HG02885 (cell line): ENCODE results near the gene CFAP46.

ENCODE experiments used
- ATAC-seq: cut with Tn5 transposase; IDR thresholded peaks from one replicate; pipeline ENCODE4 v1.9.1; 2021; ENCODE audit warnings: mild to moderate bottlenecking; ENCODE audit not compliant: unreplicated experiment, poor library complexity

CFAP46 gene

GRCh38 chr10:132980426-132981172 lies 38.2 kb upstream of the CFAP46 start:
- ATAC-seq, result no peak

- no peak for ATAC-seq
Observed at GRCh38 chr10:132979491-132980425, 37.4 kb upstream of the CFAP46 start.

- no peak for ATAC-seq
Observed at GRCh38 chr10:132978542-132978941, 36.2 kb upstream of the CFAP46 start.

- ATAC-seq, result no peak
Observed at GRCh38 chr10:132977807-132978206, 35.4 kb upstream of the CFAP46 start.

- ATAC-seq, result no peak
Observed at GRCh38 chr10:132977076-132977475, 34.7 kb upstream of the CFAP46 start.

- ATAC-seq, result no peak
Observed at GRCh38 chr10:132975831-132976682, 33.7 kb upstream of the CFAP46 start.

- no peak for ATAC-seq
Observed at GRCh38 chr10:132974886-132975830, 32.8 kb upstream of the CFAP46 start.

GRCh38 chr10:132974249-132974796 lies 32.0 kb upstream of the CFAP46 start:
- ATAC-seq, result no peak

- no peak for ATAC-seq
Observed at GRCh38 chr10:132973903-132974241, 31.5 kb upstream of the CFAP46 start.

GRCh38 chr10:132972986-132973902 lies 30.9 kb upstream of the CFAP46 start:
- ATAC-seq, result no peak

GRCh38 chr10:132972149-132972985 lies 30.0 kb upstream of the CFAP46 start:
- no peak for ATAC-seq

- ATAC-seq, result no peak
Observed at GRCh38 chr10:132971448-132972148, 29.2 kb upstream of the CFAP46 start.

- no peak for ATAC-seq
Observed at GRCh38 chr10:132970641-132971438, 28.5 kb upstream of the CFAP46 start.

- no peak for ATAC-seq
Observed at GRCh38 chr10:132967540-132967939, 25.2 kb upstream of the CFAP46 start.

- no peak for ATAC-seq
Observed at GRCh38 chr10:132965411-132966057, 23.2 kb upstream of the CFAP46 start.
